DOHH2 (cell line): ENCODE data around the gene BUD23.

Experiments used
- CTCF ChIP-seq: fragments of 200-600 bp; sonication (generic); IDR thresholded peaks from one replicate; pipeline ENCODE4 v1.5.1; 2014; ENCODE audit warnings: antibody characterized with exemption, mild to moderate bottlenecking, low read depth, low read length; ENCODE audit not compliant: poor library complexity, severe bottlenecking
- EZH2phosphoT487 ChIP-seq: fragments of 200-600 bp; sonication (generic); IDR thresholded peaks from 2 replicates; pipeline ENCODE4 v1.6.1; 2017; ENCODE audit warnings: borderline replicate concordance, mild to moderate bottlenecking, antibody characterized with exemption, low read length, moderate library complexity, mixed read lengths

GRCh38 chr7:73681031-73681430, 2.4 kb upstream of the BUD23 start:
- TF ChIP-seq CTCF = no peak
- TF ChIP-seq EZH2phosphoT487 = no peak
